ENCODE data around the gene B3GNT8. TPM values are rescaled to one million over a fixed set of nuclear protein-coding genes. Genes with fewer than 3 reads are reported as not detected.
A peak's percentile ranks its signal among the peaks of the same experiment; 100 is the strongest.

The B3GNT8 gene
- total and polyA plus RNA-seq, 2 of the 4 experiments (the other 2 are of a cell fraction), result 0.36 TPM

DNA sequence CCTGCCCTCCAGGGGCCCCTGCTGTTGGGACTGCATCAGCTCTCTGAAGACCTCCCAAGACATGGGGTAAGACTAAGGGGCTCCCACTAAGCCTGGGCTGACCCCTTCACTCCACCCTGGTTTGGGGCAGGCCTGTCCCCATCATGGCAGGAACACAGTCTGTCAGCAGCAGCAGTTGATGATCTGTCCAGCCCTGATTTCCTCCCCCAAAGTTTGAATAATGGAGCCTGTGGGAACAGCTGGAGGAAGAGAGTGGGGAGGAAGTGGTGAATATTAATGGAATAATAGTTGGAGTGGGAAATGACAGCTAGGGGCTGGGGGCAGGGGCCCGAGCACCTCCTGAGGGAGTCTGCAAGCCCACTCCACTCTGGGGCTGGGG is 1.3 kb upstream of the B3GNT8 start:
- Histone ChIP-seq H3K9ac (ENCODE audit: low read depth, low read length) (no peak overlapping the region), H2AK5ac (ENCODE audit: low read depth, low read length) (no peak overlapping the region), H4K91ac (ENCODE audit: insufficient read depth, low read depth, low read length) (no peak overlapping the region), H3K27ac (ENCODE audit: insufficient read depth, low read length) (no peak overlapping the region), H3K9me1 (ENCODE audit: insufficient read depth, low read length) (no peaks in the 10 kb centered on the region), H3K18ac (ENCODE audit: low read depth, low read length) (no peak overlapping the region), H2BK15ac (ENCODE audit: low read depth, low read length) (no peak overlapping the region), H4K8ac (ENCODE audit: low read depth in 2 of 2, low read length in 2 of 2) (no peak overlapping the region), H3K27me3 (ENCODE audit: control insufficient read depth, insufficient read depth, low read length) (no peaks in the 10 kb centered on the region), H3K4me2 (ENCODE audit: low read depth, low read length) (no peak overlapping the region; the same call in 1 of the 2 replicates), H3K36me3 (ENCODE audit: control insufficient read depth, insufficient read depth, low read length) (peaks cover 34% of the 10 kb centered on the region), H3K9me3 (ENCODE audit: control insufficient read depth, insufficient read depth, low read length) (no peaks in the 10 kb centered on the region), H3K4me3 (ENCODE audit: insufficient read depth, low read depth, low read length) (no peak overlapping the region), H3K4ac (ENCODE audit: low read depth, low read length) (no peak overlapping the region), H2AFZ (replicated peaks; ENCODE audit: low read length, poor library complexity) (no peak overlapping the region), H2BK20ac (ENCODE audit: low read depth, low read length) (no peak overlapping the region), H3K79me1 (ENCODE audit: low read depth in 1 of 2, low read length in 2 of 2) (no peaks in the 10 kb centered on the region), H2BK5ac (ENCODE audit: low read depth, low read length, poor library complexity, severe bottlenecking) (no peak overlapping the region), H3K14ac (replicated peaks; ENCODE audit: low read depth, low read length) (no peak overlapping the region), H2AK9ac (replicated peaks; ENCODE audit: low read depth, low read length, poor library complexity) (peak overlapping the region; percentile 82), H2BK120ac (ENCODE audit: low read depth, low read length) (no peak overlapping the region), H3K56ac (ENCODE audit: extremely low read depth, insufficient read depth, low read length) (no peak overlapping the region), H4K20me1 (ENCODE audit: insufficient read depth, low read length) (no peaks in the 10 kb centered on the region), H4K5ac (ENCODE audit: low read depth, low read length) (no peak overlapping the region), H3K23ac (ENCODE audit: low read depth, low read length) (no peak overlapping the region; the same call in 1 of the 2 replicates), H3K4me1 (ENCODE audit: control insufficient read depth, insufficient read depth, low read length) (peaks cover 10% of the 10 kb centered on the region; the same call in 1 of the 2 replicates)
- in situ Hi-C loops (cut with MboI; ENCODE audit: low sequenced_read_pairs) (no loop called here), intact Hi-C loops (cut with micrococcal nuclease) (loop anchor here (10.0 kb wide), 1 partner anchor 224 kb away; no protein-coding TSS in a partner anchor), dilution Hi-C loops (cut with HindIII; ENCODE audit: low sequenced_read_pairs, unreplicated experiment) (no loop called here)
- no TSS peak for BruUV-seq (replicated peaks)
- DNase-seq, result no peak
- ChIA-PET CTCF (no interaction called here), POLR2A (ENCODE audit: unreplicated experiment) (no interaction called here)
- WGBS, 2 experiments (ENCODE audit: extremely low coverage in 2 of 2, insufficient read length in 1 of 2), result no CpG with 5 or more reads among the region's 1 CpG
- no peak for ATAC-seq (ENCODE audit: low read depth)
- TF ChIP-seq CTCF (conservative IDR thresholded peaks at IDR 0.05; ENCODE audit: low read depth, low read length) (no peak), RAD21 (IDR thresholded peaks at IDR 0.05; ENCODE audit: low read length) (no peak)
- TF ChIP-seq, protein P1, sequence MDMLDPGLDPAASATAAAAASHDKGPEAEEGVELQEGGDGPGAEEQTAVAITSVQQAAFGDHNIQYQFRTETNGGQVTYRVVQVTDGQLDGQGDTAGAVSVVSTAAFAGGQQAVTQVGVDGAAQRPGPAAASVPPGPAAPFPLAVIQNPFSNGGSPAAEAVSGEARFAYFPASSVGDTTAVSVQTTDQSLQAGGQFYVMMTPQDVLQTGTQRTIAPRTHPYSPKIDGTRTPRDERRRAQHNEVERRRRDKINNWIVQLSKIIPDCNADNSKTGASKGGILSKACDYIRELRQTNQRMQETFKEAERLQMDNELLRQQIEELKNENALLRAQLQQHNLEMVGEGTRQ (IDR thresholded peaks at IDR 0.05; ENCODE audit: low read depth, low read length), result no peak
